Measurements from ENCODE around the gene PEAK1.

PEAK1 gene

GRCh38 chr15:77094397-77095030, 325.4 kb downstream of the PEAK1 start:
- DNase-seq (ENCODE audit: low read depth), result no peak

GRCh38 chr15:77093436-77093835, 326.5 kb downstream of the PEAK1 start:
- no peak for DNase-seq (ENCODE audit: low read depth)

- no peak for DNase-seq (ENCODE audit: low read depth)
Measured at GRCh38 chr15:77091097-77091496, 328.8 kb downstream of the PEAK1 start.

- DNase-seq (ENCODE audit: low read depth), result no peak
Measured at GRCh38 chr15:77087213-77087612, 332.7 kb downstream of the PEAK1 start.

GRCh38 chr15:77085297-77085696, 334.6 kb downstream of the PEAK1 start:
- no peak for DNase-seq (ENCODE audit: low read depth)

- DNase-seq (ENCODE audit: low read depth), result no peak
Measured at GRCh38 chr15:77084436-77084835, 335.5 kb downstream of the PEAK1 start.

GRCh38 chr15:77083381-77084160, 336.3 kb downstream of the PEAK1 start:
- peak; percentile 20 for DNase-seq (ENCODE audit: low read depth)

GRCh38 chr15:77081971-77082370, 337.9 kb downstream of the PEAK1 start:
- DNase-seq (ENCODE audit: low read depth), result no peak

GRCh38 chr15:77076323-77076915, 343.5 kb downstream of the PEAK1 start:
- DNase-seq (ENCODE audit: low read depth), result no peak

GRCh38 chr15:77075528-77075927, 344.4 kb downstream of the PEAK1 start:
- no peak for DNase-seq (ENCODE audit: low read depth)

- no peak for DNase-seq (ENCODE audit: low read depth)
Measured at GRCh38 chr15:77074350-77074749, 345.6 kb downstream of the PEAK1 start.

- no peak for DNase-seq (ENCODE audit: low read depth)
Measured at GRCh38 chr15:77071305-77072223, 348.3 kb downstream of the PEAK1 start.

- peak; percentile 80 for DNase-seq (ENCODE audit: low read depth)
Measured at GRCh38 chr15:77070495-77071304, 349.2 kb downstream of the PEAK1 start, which contains the start of gene TSPAN3. Gene TSPAN3, minus strand, starts transcription at chr15:77071109. Its CDS starts 155 bp downstream, at chr15:77070954.

- no peak for DNase-seq (ENCODE audit: low read depth)
Measured at GRCh38 chr15:77070180-77070494, 349.8 kb downstream of the PEAK1 start.

GRCh38 chr15:77069521-77070121, 350.3 kb downstream of the PEAK1 start:
- no peak for DNase-seq (ENCODE audit: low read depth)

GRCh38 chr15:77068633-77069032, 351.3 kb downstream of the PEAK1 start:
- no peak for DNase-seq (ENCODE audit: low read depth)

GRCh38 chr15:77067691-77068367, 352.1 kb downstream of the PEAK1 start:
- DNase-seq (ENCODE audit: low read depth), result no peak

- no peak for DNase-seq (ENCODE audit: low read depth)
Measured at GRCh38 chr15:77066971-77067690, 352.8 kb downstream of the PEAK1 start.

GRCh38 chr15:77064539-77065308, 355.2 kb downstream of the PEAK1 start:
- no peak for DNase-seq (ENCODE audit: low read depth)

Data from stimulated activated CD8-positive, alpha-beta memory T cell treated with anti-CD3 and anti-CD28 coated beads, Interleukin-15, amount 100 ng/mL, for 1 hour (primary cell).